PC-3 (cell line): ENCODE results near the gene CCT3. TPM values are rescaled to one million over a fixed set of nuclear protein-coding genes. Genes with fewer than 3 reads are reported as not detected.

ENCODE experiments used
- ATAC-seq: fragments of 200-7000 bp; cut with Tn5 transposase; 2 replicates; pipeline ENCODE4 v1.9.1; 2020; ENCODE audit warnings: mild to moderate bottlenecking, moderate library complexity
- BruUV-seq: library from RNA; stranded (reverse); fragments of 400-500 nt; replicated peaks from 2 replicates; lab custom pipeline; 2021; lab: Mats Ljungman, UMichigan
- CTCF ChIA-PET: fragments of 300-600 bp; sonication (Branson Sonifier 250); formaldehyde crosslinking; loops from one replicate; lab custom pipeline; 2022; ENCODE audit warnings: antibody characterized with exemption; lab: Charles Lee
- POLR2A ChIA-PET: fragments of 300-600 bp; sonication (Branson Sonifier 250); formaldehyde crosslinking; loops from one replicate; lab custom pipeline; 2022; ENCODE audit warnings: antibody characterized with exemption; ENCODE audit not compliant: unreplicated experiment; lab: Charles Lee
- DNase-seq: peaks from one replicate; pipeline ENCODE4 v3.0.0-alpha.2; 2015
- H2AFZ ChIP-seq: fragments of 300-600 bp; sonication (generic); 2 replicates; pipeline ENCODE4 v1.6.0; 2016; ENCODE audit warnings: antibody characterized with exemption, low read length
- H3F3A ChIP-seq: fragments of 300-600 bp; sonication (generic); one replicate; pipeline ENCODE4 v1.6.0; 2017; ENCODE audit warnings: antibody characterized with exemption, low read length, control low read depth, mild to moderate bottlenecking; ENCODE audit not compliant: unreplicated experiment
- H3K27ac ChIP-seq: fragments of 300-600 bp; sonication (generic); 2 replicates; pipeline ENCODE4 v1.5.1; 2016; ENCODE audit warnings: mild to moderate bottlenecking, low read length
- H3K27me3 ChIP-seq: fragments of 300-600 bp; sonication (generic); 2 replicates; pipeline ENCODE4 v1.6.1; 2016; ENCODE audit warnings: low read length, mixed read lengths
- H3K36me3 ChIP-seq: fragments of 300-600 bp; sonication (generic); 2 replicates; pipeline ENCODE4 v1.6.1; 2016; ENCODE audit warnings: low read depth, mixed run types, low read length, mixed read lengths
- H3K4me1 ChIP-seq: fragments of 300-600 bp; sonication (generic); 2 replicates; pipeline ENCODE4 v1.5.1; 2016; ENCODE audit warnings: low read length; ENCODE audit not compliant: insufficient read depth
- H3K4me2 ChIP-seq: fragments of 300-600 bp; sonication (generic); 2 replicates; pipeline ENCODE4 v1.6.0; 2016; ENCODE audit warnings: low read length
- H3K4me3 ChIP-seq: fragments of 300-600 bp; sonication (generic); 2 replicates; pipeline ENCODE4 v1.5.1; 2016; ENCODE audit warnings: mild to moderate bottlenecking, low read length, mixed read lengths
- H3K79me2 ChIP-seq: fragments of 300-600 bp; sonication (generic); 2 replicates; pipeline ENCODE4 v1.6.1; 2017; ENCODE audit warnings: low read length, mixed read lengths
- H3K9ac ChIP-seq: fragments of 300-600 bp; sonication (generic); 2 replicates; pipeline ENCODE4 v1.6.0; 2016; ENCODE audit warnings: mild to moderate bottlenecking, low read length
- H3K9me2 ChIP-seq: fragments of 300-600 bp; sonication (generic); replicated peaks from 2 replicates; pipeline ENCODE4 v1.6.1; 2016; ENCODE audit warnings: mixed run types, low read length, mixed read lengths
- H3K9me3 ChIP-seq: fragments of 300-600 bp; sonication (generic); 2 replicates; pipeline ENCODE4 v1.6.1; 2016; ENCODE audit warnings: low read length, mixed read lengths
- H4K20me1 ChIP-seq: fragments of 300-600 bp; sonication (generic); 2 replicates; pipeline ENCODE4 v1.6.1; 2016; ENCODE audit warnings: low read length, mixed read lengths
- EZH2 ChIP-seq: fragments of 300-600 bp; sonication (generic); IDR thresholded peaks from one replicate; pipeline ENCODE4 v1.6.1; 2017; ENCODE audit warnings: antibody characterized with exemption, mild to moderate bottlenecking, low read length; ENCODE audit not compliant: unreplicated experiment
- EZH2phosphoT487 ChIP-seq: fragments of 300-600 bp; sonication (generic); IDR thresholded peaks from 2 replicates; pipeline ENCODE4 v1.6.1; 2018; ENCODE audit warnings: mild to moderate bottlenecking, antibody characterized with exemption, low read length, borderline replicate concordance
- intact Hi-C: fragments of 100-400 bp; cut with micrococcal nuclease; formaldehyde crosslinking; loops from 2 replicates; pipeline ENCODE4 v1.9.0; 2023
- total RNA-seq: library from RNA; depleted of rRNA; stranded (reverse); fragments of >200 nt; gene quantifications from 2 replicates; pipeline ENCODE4 v1.2.3, GENCODE V29; 2014
- TF ChIP-seq, protein P1 (sequence below): fragments of 300-600 bp; sonication (generic); conservative IDR thresholded peaks from 2 replicates; pipeline ENCODE4 v1.5.1; 2017; ENCODE audit warnings: antibody characterized with exemption, low read depth, mild to moderate bottlenecking, low read length

CCT3 gene
- total RNA-seq, 1 experiment from 2014 or later: 692 TPM

DNA sequence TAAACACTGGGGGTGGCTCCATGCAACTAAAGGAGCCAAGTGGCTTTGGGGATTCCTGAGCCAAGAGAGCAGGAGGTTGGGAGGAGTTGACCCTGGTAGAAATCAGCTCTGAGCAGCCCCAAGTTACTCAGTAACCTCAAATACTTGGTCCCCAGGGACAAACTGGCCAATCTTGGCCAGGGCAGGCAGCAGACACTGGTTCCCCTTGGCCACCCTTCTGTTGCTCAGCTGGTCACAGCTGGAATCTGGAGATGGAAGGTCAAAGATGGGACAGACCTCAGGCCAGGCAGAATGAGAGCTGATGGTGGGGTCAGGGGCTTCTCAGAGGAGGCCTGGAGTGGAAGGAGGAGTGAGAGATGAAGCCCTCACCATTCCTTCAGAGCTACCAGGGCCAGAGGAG is 27.7 kb upstream of the CCT3 start:
- no peaks in the 10 kb centered on the region for H3K9me3 ChIP-seq
- no TSS peak for BruUV-seq
- CTCF ChIA-PET: no interaction called here
- no peak overlapping the region for H3K4me3 ChIP-seq
- peaks cover 5% of the 10 kb centered on the region; the same call in 1 of the 2 replicates for H3K4me1 ChIP-seq
- no peaks in the 10 kb centered on the region for H4K20me1 ChIP-seq
- no peaks in the 10 kb centered on the region for H3F3A ChIP-seq
- H3K27me3 ChIP-seq: no peaks in the 10 kb centered on the region
- no peaks in the 10 kb centered on the region for H3K9me2 ChIP-seq
- ATAC-seq (no peak), DNase-seq (no peak)
- H3K9ac ChIP-seq: no peak overlapping the region
- H3K4me2 ChIP-seq: no peak overlapping the region
- POLR2A ChIA-PET: no interaction called here
- intact Hi-C loops: no loop called here
- no peaks in the 10 kb centered on the region for H3K79me2 ChIP-seq
- H3K36me3 ChIP-seq: no peaks in the 10 kb centered on the region
- H2AFZ ChIP-seq: no peak overlapping the region
- H3K27ac ChIP-seq: no peak overlapping the region
- no peak for TF ChIP-seq EZH2phosphoT487
- TF ChIP-seq EZH2: no peak
- TF ChIP-seq, protein P1, sequence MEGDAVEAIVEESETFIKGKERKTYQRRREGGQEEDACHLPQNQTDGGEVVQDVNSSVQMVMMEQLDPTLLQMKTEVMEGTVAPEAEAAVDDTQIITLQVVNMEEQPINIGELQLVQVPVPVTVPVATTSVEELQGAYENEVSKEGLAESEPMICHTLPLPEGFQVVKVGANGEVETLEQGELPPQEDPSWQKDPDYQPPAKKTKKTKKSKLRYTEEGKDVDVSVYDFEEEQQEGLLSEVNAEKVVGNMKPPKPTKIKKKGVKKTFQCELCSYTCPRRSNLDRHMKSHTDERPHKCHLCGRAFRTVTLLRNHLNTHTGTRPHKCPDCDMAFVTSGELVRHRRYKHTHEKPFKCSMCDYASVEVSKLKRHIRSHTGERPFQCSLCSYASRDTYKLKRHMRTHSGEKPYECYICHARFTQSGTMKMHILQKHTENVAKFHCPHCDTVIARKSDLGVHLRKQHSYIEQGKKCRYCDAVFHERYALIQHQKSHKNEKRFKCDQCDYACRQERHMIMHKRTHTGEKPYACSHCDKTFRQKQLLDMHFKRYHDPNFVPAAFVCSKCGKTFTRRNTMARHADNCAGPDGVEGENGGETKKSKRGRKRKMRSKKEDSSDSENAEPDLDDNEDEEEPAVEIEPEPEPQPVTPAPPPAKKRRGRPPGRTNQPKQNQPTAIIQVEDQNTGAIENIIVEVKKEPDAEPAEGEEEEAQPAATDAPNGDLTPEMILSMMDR: no peak

DNA sequence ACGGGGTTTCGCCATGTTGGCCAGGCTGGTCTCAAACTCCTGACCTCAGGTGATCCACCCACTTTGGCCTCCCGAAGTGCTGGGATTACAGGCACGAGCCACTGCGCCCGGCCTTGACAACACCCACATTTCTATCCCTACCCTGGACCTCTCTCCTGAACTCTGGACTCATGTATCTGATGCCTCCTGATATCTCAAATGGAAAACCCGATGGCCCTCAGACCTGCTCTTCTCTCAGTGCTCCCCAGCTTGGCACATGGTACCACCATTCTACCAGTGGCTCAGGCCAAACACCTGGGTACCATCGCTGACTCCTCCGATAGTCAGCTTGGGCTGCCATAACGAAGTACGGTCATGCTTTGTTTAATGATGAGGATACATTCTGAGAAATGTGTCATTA is 22.4 kb upstream of the CCT3 start:
- Histone ChIP-seq H3K4me2 (no peak overlapping the region), H3K79me2 (no peaks in the 10 kb centered on the region), H3F3A (no peaks in the 10 kb centered on the region), H3K9ac (no peak overlapping the region), H3K27me3 (no peaks in the 10 kb centered on the region), H3K4me3 (no peak overlapping the region), H3K27ac (no peak overlapping the region), H4K20me1 (no peaks in the 10 kb centered on the region), H3K4me1 (no peaks in the 10 kb centered on the region), H3K36me3 (no peaks in the 10 kb centered on the region), H2AFZ (no peak overlapping the region), H3K9me3 (no peaks in the 10 kb centered on the region), H3K9me2 (no peaks in the 10 kb centered on the region)
- BruUV-seq: no TSS peak
- intact Hi-C loops: no loop called here
- ATAC-seq: no peak
- DNase-seq: no peak
- TF ChIP-seq, protein P1: no peak
- TF ChIP-seq EZH2: no peak
- TF ChIP-seq EZH2phosphoT487: no peak
- CTCF ChIA-PET: no interaction called here
- POLR2A ChIA-PET: interaction anchor here (0.9 kb wide), 1 partner anchor 78 kb away, joined by 3 read pairs; the partner anchor contains the start of gene SMG5

- POLR2A ChIA-PET: interaction anchor here (0.7 kb wide), 1 partner anchor 140 kb away, joined by 3 read pairs; no protein-coding TSS in a partner anchor
- Histone ChIP-seq H3K4me2 (no peak overlapping the region), H3K27ac (no peak overlapping the region), H3K9me3 (no peaks in the 10 kb centered on the region), H3K9ac (no peak overlapping the region), H3K27me3 (no peaks in the 10 kb centered on the region), H3K4me3 (no peak overlapping the region), H3K9me2 (no peaks in the 10 kb centered on the region), H4K20me1 (no peaks in the 10 kb centered on the region), H3K79me2 (no peaks in the 10 kb centered on the region), H2AFZ (peak overlapping the region; percentile 32; the same call in 1 of the 2 replicates), H3K36me3 (no peaks in the 10 kb centered on the region), H3K4me1 (no peaks in the 10 kb centered on the region), H3F3A (no peaks in the 10 kb centered on the region)
- CTCF ChIA-PET: interaction anchor here (0.6 kb wide), 1 partner anchor 119 kb away, joined by 3 read pairs; no protein-coding TSS in a partner anchor
- intact Hi-C loops: no loop called here
- peak; percentile 51 for DNase-seq
- no TSS peak for BruUV-seq
- ATAC-seq: peak; percentile 52
- TF ChIP-seq EZH2: no peak
- TF ChIP-seq, protein P1: peak; percentile 58
These were observed 21.9 kb upstream of the CCT3 start for GRCh38 chr1:156359973-156360372.
